ENCODE measurements around the gene OAF. TPM values are rescaled to one million over a fixed set of nuclear protein-coding genes. Genes with fewer than 3 reads are reported as not detected.

OAF gene
- total RNA-seq, 1 experiment from 2014 or later: 57.6 TPM

DNA sequence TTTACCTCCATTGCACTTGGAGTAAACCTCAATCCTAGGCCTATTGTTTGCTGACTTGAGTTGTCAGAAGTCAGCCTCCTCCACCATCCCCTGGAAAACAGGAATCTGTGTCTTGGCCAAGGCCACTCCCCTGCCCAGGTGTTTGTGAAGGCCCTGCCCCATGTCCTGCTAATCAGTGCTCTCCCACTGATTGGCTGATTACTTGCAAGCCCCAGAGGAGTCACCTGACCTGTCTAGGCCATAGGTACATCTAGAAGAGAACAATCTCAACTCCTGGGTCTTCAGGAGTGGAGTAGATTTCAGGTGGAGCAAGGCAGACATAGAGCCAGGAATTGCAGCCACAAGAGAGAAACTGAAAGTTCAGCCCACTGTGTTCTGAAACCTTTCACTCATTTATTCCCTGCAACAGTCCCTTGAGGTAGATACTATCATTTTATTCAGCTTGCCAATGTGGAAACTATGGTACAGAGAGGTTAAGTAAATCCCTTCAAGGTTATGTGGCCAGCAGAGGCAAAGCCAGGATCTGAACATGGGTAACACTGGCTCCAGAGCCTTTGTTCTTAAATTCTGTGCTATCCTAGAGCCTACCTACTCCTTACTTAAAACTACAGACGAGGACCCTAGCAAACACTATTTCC is 10.4 kb downstream of the OAF start:
- DNase-seq (ENCODE audit: low spot score): no peak

- DNase-seq (ENCODE audit: low spot score): no peak
Observed at GRCh38 chr11:120222916-120223315, 12.1 kb downstream of the OAF start.

GRCh38 chr11:120223793-120224192 is 13.0 kb downstream of the OAF start:
- no peak for DNase-seq (ENCODE audit: low spot score)

- no peak for DNase-seq (ENCODE audit: low spot score)
Observed at GRCh38 chr11:120224361-120224760, 13.5 kb downstream of the OAF start.

DNA sequence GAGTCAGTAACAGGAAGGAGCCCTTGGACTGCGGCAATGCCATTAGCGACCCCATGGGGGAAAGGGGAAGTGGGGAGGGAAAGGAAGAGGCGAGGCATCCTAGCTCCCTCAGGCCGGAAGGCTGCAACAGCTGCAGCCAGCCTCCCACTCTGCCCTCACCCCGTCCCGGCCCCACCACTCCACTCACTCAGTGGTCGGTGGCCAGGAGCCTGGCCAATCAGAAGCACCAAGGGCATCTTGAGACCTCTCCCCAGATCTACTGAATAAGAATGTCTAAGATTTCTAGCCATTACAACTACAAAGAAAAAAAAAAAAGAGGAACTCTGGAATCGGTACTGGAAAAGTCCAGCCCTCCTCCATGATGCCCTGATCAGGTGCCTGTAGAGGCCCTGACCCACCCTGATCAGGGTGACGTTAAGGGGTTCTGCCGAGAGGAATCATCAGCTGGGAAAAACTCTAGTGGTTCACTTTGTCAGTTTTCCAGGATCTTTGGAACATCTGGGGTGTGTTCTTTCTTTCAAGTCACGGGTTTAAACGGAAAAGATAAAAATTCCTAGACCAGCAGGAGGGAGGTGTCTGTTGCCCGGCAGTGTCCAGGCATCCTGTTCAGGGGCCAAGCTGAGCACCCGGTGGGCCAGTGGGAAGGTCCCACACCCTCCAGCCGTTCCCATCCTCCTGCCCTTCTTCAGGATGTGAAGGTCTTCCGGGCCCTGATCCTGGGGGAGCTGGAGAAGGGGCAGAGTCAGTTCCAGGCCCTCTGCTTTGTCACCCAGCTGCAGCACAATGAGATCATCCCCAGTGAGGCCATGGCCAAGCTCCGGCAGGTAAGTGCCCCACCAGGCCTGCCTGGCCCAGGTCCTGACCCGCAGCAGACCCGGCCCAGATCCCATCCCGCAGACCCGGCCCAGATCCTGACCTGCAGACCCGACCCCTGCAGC is 14.4 kb downstream of the OAF start:
- DNase-seq (ENCODE audit: low spot score): peak; percentile 57

DNA sequence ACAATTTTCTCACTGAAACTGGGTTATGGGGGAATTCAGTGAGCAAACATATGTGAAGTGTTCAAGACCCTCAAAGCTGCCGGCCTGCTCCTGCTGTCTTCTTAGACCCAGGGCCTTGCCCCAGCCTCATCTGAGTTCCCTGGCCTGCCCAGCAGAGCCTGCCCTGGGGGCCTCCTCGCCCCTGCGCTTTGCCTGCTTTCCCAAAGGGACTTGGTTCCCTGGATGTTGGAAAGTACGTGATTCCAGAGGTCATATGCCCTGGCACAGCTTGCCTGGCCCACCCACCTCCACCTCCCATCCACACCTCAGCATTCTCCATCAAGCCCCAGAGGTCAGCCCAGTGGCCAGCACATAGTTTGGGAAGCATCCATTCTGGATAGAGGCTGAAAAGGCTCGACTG is 15.4 kb downstream of the OAF start:
- no peak for DNase-seq (ENCODE audit: low spot score)

- DNase-seq (ENCODE audit: low spot score): no peak
Observed at GRCh38 chr11:120226714-120227113, 15.9 kb downstream of the OAF start.

- no peak for DNase-seq (ENCODE audit: low spot score)
Observed at GRCh38 chr11:120227228-120227852, 16.5 kb downstream of the OAF start.

GRCh38 chr11:120228794-120229384 is 18.1 kb downstream of the OAF start:
- no peak for DNase-seq (ENCODE audit: low spot score)

DNA sequence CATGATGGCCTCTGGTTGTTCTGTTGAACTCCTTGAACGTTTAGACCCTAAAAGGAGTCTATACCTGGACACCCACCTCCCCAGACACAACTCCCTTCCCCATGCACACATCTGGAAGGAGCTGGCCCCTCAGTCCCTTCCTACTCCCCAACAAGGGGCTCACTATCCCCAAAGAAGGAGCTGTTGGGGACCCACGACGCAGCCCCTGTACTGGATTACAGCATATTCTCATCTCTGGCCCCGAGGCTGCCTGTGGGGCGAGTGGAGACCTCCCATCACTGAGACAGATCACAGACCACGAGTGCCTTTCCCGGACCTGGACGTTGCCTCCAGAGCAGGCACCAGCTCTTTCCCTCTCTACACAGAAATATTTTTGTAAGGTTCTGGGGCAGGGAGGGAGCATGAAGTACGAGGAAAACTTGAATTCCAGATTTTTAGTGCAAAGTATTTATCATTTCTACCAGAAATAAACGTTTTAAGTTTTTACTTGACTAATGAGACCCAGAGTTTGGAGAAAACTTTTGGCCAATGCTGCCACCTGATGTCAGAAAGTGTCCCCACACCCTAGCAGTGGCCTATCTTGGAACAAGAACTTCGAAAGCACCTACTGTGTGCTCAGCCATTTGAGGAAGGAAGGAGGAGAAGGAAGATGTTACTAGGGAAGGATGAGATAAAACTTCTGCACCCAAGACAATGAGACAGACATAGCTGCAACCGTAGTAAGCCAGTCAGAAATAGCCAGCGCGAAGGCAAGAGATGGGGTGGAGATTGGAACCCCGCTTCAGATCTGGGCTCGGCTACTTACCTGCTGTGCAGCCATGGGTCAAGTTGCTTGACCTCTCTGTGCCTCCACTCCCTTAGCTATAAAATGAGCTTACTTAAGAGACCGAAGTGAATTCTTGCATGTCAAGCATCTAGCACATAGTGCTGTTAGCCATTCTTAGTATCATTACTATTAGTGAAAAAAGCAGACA is 18.9 kb downstream of the OAF start:
- no peak for DNase-seq (ENCODE audit: low spot score)

DNA sequence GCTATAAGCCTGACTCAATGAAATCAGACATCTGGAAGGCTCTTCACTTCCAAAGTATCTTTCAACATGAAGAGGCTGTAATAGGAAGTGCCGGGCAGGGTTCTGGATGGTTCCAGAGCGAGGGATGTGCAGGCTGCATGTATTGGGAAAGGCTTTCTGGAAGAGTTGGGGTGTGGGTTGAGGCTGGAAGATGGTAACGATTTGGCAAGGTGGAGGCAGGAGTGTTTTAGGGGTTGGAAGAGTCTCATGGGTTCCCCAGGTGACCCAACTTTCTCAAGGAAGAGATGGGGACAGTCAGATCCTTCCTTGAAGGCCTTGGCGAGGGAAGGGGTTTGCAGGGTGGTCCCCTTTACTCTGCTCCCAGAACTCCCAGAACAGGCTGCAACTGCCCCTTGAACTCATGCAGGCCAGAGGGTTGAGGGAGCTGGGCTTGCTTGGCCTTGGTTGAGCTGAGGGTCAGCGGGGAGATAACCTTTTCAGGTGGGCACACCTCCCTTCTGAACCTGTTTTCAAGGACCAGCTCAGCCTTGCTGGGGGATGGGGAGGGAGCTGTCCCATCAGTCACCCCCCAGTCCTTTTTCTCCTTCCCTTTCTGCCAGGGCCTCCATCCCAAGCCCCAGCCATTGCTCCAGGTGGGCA is 19.7 kb downstream of the OAF start:
- DNase-seq (ENCODE audit: low spot score): no peak

DNA sequence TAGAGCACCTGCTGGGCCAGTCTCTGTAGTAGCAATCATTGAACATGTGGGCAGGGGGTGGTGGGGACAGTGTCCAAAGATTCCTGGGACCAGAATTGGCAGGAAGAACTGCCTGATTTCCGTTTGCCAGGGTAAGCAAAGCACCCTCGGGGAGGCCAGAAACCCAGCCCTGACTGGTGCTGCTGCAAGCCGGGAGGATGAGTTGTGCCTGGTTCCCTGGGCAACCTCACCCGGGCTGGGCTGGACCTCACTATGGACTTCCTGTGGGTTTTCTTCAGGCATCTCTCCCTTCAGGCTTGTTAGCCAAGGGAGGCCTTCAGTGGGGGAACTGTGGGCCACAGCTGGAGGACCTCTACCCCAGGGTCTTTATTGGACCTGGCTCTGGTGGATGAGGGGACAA is 21.1 kb downstream of the OAF start:
- DNase-seq (ENCODE audit: low spot score): no peak

GRCh38 chr11:120233207-120233803 is 22.5 kb downstream of the OAF start:
- DNase-seq (ENCODE audit: low spot score): no peak

GRCh38 chr11:120235024-120235628 is 24.3 kb downstream of the OAF start:
- no peak for DNase-seq (ENCODE audit: low spot score)

DNA sequence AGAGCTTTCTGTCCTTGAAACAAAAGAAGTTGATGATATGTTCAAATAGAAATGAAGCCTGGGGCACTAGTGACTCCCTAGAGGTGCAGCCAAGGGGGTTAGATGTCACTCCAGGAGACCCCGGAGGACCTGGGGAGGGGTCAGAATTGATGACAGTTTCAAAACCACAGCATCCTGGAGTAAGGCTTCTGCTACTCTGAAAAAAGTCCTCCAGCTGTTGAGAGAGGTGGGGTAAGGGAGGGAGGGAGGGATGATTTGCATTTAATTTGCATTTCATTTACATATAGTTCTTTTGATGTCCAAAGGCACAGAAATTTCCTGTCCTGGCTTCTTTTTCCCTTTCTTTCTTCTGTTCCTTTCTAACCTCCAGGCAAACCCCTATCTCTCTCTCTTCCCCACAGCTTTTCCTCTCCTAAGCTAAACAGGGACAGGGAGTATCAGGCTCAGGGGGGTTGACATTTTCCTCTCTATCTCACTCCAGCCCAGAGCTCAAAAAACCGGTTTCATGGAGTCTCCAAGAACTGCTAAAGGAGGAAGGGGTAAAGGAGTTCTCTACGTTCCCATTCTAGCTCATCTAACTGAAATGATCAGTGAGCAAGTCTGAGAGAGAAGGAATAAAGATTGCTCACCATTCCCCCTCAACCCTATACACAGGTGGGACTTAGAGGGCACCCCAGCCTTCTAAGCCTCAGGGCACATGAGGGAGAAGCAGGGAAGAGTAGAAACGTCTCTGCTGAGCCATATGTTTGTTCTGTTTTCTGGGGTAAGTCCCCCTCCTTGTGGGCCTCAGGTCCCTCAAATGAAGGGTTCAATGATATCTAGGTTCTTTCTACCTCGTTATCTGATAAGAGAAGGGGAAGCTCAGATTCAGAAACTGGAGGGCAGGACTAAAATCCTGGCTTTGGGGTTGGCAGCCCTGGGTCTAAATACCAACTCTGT is 25.6 kb downstream of the OAF start:
- peak; percentile 64 for DNase-seq (ENCODE audit: low spot score)

DNA sequence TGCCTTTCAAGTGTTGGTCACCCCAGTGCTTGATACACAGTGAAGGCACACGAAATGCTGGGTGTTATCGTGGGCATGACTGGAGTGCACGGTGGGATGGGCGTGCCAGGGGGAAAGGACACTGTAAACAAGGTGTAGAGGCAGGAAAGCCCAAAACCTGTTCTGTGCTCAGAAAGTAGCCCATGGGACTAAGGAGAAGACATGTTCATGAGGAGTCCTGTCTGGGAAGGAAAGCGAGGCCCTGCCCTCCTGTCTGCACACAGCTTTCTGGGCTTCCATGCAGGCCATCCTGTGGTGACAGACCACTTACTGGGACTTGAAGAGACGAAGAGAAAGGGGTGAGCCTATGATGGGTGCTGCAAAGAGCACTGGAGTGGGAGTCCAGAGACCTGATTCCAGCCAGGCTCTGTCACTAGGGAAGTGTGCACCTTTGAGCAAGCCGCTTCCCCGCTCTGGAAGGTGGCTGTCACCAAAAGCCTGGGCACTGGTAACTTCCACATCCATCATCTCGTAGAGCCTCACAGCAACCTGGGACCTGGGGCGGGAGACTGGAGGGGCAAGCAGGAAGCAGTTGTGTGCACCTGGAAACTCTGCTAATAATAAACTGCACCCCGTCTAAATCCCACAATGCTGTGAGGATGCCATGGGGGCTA is 28.3 kb downstream of the OAF start:
- DNase-seq (ENCODE audit: low spot score): no peak

DNA sequence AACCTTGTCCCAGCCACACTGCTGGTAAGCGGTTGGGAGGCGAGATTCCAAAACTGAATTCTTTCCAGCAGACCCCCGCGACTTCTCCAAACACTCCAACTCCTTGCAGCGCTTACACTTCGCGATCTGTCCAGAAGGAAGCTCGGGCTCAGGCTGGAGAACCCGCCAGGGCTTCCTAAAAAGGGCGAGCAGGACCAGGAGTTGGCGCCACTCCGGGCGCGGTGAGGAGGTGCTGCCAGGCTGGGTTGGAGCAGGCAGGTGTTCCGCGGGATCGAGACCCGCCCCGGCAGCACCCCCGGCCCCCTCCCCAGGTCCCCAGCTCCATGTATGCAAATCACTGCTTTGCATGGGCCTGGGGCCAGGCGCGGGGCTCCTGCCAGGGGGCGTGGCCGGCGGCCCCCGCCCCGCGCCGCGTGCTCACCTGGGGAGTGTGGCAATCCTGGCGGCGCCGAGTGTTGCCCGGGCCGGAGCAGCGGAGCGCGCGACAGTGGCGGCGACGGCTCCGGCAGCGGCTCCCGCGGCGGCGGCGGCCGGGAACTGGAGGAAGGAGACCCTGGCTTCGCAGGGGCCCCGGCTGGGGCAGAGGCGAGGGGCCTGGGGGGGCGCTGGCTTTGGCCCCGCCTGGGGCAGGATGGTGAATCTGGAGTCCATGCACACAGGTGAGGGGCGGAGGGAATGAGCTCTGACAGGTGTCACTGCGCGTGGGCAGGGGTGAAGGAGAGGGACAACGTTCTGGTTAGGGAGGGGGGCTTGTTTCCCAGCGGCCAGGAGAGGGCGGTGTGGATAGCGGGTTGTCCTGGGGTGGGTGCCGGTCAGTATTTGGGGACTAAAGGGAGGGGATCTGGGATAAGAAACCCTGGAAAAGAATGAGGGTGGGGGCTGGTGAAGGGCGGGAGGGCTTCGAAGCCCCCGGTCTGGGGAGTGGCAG is 29.1 kb downstream of the OAF start, which contains the start of gene POU2F3:
TSS of gene POU2F3 (plus strand) at position 428 of the 928 bp plus-strand sequence. CDS start at position 632, 204 bp downstream.
- no peak for DNase-seq (ENCODE audit: low spot score)
